Fibroblast of skin of right biceps (primary cell): Measurements from ENCODE around the gene LIM2.

ENCODE experiments used
- DNase-seq: peaks from one replicate; pipeline ENCODE4 v3.0.0-alpha.2; 2013

The LIM2 gene

GRCh38 chr19:51365211-51365964 lies 22.4 kb downstream of the LIM2 start:
- DNase-seq = peak; percentile 54

DNA sequence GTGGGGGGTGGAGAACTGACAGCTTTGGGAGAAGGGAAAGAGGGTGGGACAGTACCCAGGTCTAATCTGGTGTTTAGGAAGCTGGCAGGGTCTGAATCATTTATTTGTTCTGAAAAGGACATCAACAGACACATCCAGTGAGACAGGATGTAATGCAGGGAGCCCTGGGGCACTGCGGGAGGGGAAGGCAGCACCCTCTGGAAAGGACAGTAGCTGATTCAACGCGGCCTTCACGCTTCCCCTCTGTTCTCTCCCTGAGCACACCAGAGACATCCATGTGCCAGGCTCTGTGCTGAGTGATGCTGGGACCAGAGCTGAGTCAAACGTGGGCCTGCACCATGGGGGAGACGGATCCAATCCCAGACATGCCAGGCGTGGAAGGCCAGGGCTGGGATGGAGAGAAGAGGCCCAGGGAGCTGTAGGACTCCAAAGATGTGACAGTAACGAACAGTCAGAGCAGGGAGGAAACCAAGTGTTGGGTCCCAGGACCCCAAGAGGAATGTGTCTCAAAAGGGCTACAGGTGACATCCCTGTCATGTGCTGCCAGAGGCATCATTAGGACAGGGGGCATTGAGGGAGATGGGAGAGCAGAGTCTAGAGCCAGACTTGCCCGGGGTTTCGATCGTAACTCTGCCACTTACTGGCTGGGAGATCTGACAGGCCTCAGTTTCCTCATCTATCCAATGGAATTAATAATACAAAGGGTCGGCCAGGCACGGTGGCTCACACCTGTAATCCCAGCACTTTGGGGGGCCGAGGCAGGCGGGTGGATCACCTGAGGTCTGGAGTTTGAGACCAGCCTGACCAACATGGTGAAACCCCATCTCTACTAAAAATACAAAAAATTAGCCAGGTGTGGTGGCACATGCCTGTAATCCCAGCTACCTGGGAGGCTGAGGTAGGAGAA lies 23.3 kb downstream of the LIM2 start:
- DNase-seq = no peak

DNA sequence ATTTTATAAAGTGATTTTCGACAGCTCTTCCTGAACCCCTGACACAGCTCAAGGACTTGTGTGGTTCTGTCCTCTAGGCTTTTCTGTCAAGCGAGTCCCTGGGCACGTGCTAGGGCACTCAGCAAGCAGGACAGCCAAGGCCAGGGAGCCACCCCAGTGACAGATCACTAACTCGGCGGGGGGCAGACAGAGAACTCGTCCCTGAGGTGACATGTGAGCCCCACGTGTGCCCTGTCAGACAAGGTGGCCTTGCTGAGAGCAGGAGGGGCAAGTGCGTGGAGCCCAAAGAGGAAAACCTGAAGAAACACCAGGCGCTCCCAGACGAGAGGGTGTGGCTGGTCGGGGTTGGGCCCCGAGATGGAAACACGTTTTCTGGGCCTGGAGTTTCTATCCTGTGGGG lies 26.5 kb downstream of the LIM2 start:
- DNase-seq = no peak

DNA sequence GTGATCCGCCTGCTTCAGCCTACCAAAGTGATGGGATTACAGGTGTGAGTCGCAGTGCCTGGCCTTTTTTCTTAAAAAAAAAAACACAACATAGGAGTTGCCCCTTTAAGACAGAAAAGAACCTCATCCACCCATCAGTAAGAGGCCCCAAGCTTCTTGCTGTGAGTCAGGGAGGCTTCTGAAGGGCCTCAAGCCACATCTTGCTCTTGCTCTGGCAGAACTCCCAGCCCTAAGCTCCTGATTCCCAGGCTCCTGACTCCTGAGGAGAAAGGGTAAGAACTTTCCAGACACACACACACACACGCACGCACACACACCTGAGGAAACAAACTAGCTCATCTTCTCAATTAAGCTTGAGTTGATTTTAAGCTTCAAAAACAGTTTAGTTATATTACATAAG lies 28.5 kb downstream of the LIM2 start:
- DNase-seq = peak; percentile 83

GRCh38 chr19:51357952-51358351 lies 29.8 kb downstream of the LIM2 start:
- no peak for DNase-seq

DNA sequence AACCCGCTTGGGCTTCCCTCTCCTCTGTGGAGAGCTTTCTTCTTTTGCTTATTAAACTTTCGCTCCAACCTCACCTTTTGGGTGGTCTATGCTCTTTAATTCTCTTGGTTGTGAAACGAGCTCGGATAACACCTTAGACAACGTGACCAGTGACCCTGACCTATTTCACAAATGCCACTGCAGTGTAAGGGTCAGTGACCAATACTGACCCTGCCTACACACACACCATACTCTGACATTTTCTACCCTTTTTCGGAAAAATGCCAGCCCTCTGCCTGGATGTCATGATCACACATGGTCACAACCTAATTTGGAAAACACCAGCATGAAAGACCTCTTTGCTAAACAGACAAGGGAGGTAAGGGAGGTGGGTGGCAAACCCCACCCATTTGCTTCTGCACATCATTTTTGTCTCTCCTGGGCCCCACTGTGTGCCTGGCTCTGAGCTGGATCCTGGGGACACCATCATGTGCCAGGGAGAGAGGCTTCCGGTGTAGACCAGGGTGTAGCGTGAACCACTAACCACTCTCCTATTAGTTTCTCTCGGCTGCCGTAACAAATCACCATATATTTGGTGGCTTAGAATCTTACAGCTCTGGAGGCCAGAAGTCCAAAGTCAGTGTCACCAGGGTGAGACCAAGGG lies 31.5 kb downstream of the LIM2 start:
- no peak for DNase-seq

- no peak for DNase-seq
These were observed 33.0 kb downstream of the LIM2 start for GRCh38 chr19:51354742-51355148.

DNA sequence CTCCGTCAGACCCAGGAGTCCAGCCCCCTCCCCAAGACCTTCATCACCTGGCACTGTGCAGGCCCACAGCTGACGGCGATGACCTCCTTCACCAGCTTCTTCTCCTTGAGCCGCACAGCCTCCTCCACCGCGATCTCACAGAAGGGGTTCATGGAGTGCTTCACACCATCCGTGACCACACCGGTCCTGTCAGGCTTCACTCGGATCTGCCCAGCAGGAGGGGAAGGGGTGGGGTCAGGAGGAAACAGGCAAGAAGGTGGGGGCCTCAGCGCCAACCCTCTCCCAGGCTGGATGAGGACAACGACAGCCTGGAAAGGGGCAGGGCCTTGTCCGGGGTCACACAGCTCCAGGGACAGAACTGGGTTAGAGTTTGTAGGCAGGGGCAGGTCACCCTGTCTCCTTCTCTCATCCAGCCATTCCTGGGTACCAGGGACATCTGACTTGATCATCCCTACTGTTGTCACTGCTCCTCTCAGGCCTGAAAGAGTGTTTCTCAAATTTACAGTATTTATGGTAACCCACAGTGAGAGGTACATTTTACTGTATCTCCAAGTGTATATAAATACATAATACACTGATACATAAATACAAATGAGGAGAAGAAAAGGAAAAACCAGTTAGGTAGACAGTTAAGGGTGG lies 33.6 kb downstream of the LIM2 start:
- DNase-seq = no peak

DNA sequence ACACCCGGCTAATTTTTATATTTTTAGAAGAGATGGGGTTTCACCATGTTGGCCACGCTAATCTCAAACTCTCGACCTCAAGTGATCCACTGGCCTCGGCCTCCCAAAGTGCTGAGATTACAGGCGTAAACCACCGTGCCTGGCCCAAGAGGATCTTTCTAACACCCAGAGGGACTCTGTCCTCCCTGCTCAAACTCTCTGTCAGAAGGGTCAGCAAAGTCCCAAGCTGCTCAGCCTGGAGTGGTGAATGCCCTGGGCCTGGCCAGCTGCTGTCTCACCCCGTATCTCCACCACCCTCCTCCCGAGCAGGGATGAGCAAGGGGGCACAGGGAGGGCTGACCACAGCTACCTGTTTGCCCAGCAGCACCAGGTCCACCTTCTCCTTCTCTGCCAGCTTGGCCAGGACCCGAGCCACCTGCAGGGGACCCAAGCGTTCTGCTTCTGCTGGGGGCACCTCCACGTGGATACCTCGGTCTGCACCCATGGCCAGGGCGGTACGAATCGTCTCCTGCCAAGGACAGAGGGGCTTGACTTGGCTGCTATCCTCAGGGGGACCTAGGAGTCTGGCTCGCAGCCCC lies 34.9 kb downstream of the LIM2 start:
- DNase-seq = no peak

- DNase-seq = no peak
These were observed 36.3 kb downstream of the LIM2 start for GRCh38 chr19:51351266-51351990.

- no peak for DNase-seq
These were observed 40.4 kb downstream of the LIM2 start for GRCh38 chr19:51347209-51347928.

DNA sequence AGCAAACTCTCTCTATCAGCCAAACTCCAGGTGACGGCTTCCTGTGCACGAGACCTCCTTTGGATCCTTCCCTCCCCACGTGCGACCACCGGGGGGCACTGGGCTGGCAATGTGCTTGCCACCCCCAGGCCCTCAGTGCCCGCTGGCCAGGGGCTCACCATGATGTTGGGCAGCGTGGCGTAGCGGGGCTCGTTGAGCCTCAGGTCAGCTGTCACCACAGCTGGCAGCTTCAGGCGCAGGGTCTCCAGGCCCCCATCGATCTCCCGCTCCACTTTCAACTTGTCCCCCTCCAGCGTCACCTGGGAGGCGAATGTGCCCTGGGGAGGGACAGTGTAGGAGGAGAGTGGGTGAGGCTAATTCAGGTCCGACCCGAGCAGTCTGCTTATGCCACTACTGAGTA lies 41.0 kb downstream of the LIM2 start:
- DNase-seq = no peak

- no peak for DNase-seq
These were observed 42.6 kb downstream of the LIM2 start for GRCh38 chr19:51345076-51345620.

DNA sequence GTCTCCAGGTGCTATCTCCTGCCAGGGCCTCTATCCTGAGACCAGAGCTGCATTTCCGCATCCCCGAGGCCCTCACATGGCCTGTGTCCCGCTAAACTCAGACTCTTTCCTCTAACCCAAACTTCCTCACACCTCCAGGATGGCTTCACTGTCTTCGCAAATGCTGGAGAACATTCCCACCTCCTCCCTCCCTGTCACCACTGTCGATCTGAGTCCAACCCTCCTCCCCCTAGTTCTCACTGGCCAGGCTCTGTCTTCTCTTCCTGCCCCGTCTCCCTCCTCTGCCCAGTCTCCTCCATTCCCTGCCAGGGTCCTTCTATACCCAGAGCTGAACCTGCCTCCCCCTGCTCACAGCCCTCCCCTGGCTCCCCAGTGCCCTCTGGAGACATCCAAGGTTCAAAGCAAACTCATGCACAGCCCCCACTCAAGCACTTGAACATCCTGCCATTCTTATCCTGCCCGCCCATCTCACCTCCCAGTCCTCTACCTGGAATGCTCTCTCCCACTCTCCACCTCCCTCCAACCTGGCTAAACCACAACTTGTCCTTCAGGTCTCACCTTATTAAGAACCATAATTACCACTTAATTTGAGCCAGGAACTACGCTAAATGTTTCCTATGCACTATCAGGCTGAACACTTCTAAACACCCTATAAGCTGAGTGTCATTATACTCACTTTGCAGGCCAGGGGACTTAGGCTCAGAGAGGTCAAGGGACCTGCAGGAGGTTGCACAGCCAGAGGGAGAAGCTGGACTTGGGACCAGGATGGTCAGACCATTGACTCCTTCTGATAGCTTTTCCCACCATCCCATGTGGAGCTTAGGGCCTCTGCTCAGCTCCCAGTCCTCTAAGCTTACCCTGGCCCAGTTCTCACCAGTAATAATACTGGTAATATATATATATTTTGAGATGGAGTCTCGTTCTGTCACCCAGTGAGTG lies 44.9 kb downstream of the LIM2 start:
- no peak for DNase-seq

DNA sequence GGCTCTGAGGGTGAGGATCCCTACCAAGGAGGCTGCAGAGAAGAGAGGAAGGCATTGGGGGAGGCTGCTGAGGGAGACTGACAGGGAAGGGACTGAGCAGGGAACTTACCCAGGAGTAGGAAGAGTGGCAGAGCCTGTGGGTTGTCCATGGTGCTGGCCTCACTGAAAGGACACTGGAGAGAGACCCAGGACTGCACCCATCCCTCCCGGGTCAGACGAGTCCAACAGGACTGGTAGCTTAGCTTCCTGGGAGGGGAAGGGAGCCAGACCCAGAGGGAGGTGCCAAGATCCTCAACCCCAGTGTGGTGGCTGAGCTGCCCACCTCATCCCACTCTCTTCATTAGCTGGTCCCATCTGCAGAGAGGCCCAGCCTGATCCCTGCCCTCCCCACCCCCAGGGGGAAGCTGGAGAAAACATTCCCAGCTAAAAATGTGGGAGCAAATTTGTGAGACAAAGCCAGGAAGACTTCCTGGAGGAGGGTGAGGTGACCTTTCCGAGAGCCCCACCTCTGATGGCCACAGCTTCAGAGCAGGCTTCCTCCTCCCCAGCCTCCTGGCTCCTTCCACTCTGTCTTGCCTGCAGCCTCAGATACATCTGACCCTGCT lies 45.7 kb downstream of the LIM2 start, which contains the start of gene VSIG10L:
Gene VSIG10L (minus strand): TSS at position 164 of the 605 bp plus-strand sequence. CDS start 15 bp downstream, at position 149.
- DNase-seq = no peak

DNA sequence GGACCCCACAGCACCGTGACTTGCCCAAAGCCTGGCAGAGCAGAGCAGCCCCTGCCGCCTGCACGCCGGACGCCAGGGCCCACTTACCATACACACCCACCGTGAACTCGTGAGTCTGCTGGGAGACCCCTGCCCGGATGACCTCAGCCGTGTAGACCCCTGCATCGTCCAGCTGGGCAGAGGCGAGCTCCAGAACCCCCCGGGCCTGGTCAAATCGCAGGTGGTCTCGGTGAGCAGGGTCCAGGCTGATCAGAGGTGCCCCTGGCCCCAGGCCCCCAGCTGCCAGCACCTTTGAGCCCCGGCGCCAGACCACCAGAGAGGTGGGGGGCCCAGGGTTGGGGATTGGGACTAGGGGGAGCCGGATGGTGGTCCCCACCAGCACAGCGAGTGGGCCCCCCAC lies 46.7 kb downstream of the LIM2 start:
- DNase-seq = no peak

GRCh38 chr19:51339687-51340656 lies 47.8 kb downstream of the LIM2 start:
- peak; percentile 96 for DNase-seq

- no peak for DNase-seq
These were observed 48.5 kb downstream of the LIM2 start for GRCh38 chr19:51339313-51339686.
